ENCODE data around the gene INTS6. TPM values are rescaled to one million over a fixed set of nuclear protein-coding genes. Genes with fewer than 3 reads are reported as not detected.

INTS6 gene
- total and polyA plus RNA-seq, 4 donors: 9.5 to 57.7 (median 21.1) TPM

- H3K9me3 ChIP-seq (ENCODE audit: control insufficient read depth in 4 of 4, insufficient read depth in 3 of 4, low read length in 3 of 4): no peaks in the 10 kb centered on the region
- H3K36me3 ChIP-seq (ENCODE audit: control insufficient read depth in 4 of 4, insufficient read depth in 4 of 4, low read length in 4 of 4): peaks cover 0 to 1% (median 0%) of the 10 kb centered on the region in 4 donors
- ATAC-seq (ENCODE audit: insufficient read depth, low FRiP score) (no peak), DNase-seq (no peak)
- H3K27me3 ChIP-seq (ENCODE audit: control insufficient read depth in 3 of 3, insufficient read depth in 3 of 3, low read length in 2 of 3): no peaks in the 10 kb centered on the region
- 85 to 89% methylated on average over 2 of the region's 2 CpGs for WGBS, 2 donors
- no peak overlapping the region for H3K4me3 ChIP-seq
- TF ChIP-seq CTCF (IDR thresholded peaks at IDR 0.05; ENCODE audit: control extremely low read depth, extremely low read depth): no peak
- peaks cover 0 to 20% (median 9%) of the 10 kb centered on the region in 5 donors for H3K4me1 ChIP-seq (ENCODE audit: control insufficient read depth in 5 of 5, insufficient read depth in 5 of 5, low read length in 5 of 5)
- no peak overlapping the region for H3K27ac ChIP-seq (ENCODE audit: low read depth in 1 of 2, low read length in 1 of 2)
- H3K9ac ChIP-seq (ENCODE audit: insufficient read depth in 1 of 2, low read length in 2 of 2): no peak overlapping the region
Observed at GRCh38 chr13:51355217-51355616, 97.6 kb downstream of the INTS6 start.

GRCh38 chr13:51349016-51349415 lies 103.8 kb downstream of the INTS6 start:
- peaks cover 0 to 13% (median 0%) of the 10 kb centered on the region in 5 donors for H3K4me1 ChIP-seq (ENCODE audit: control insufficient read depth in 5 of 5, insufficient read depth in 5 of 5, low read length in 5 of 5)
- H3K4me3 ChIP-seq: no peak overlapping the region
- H3K27me3 ChIP-seq (ENCODE audit: control insufficient read depth in 3 of 3, insufficient read depth in 3 of 3, low read length in 2 of 3): no peaks in the 10 kb centered on the region
- no peaks in the 10 kb centered on the region for H3K9me3 ChIP-seq (ENCODE audit: control insufficient read depth in 4 of 4, insufficient read depth in 3 of 4, low read length in 3 of 4)
- no peak overlapping the region for H3K9ac ChIP-seq (ENCODE audit: insufficient read depth in 1 of 2, low read length in 2 of 2)
- H3K36me3 ChIP-seq (ENCODE audit: control insufficient read depth in 4 of 4, insufficient read depth in 4 of 4, low read length in 4 of 4): no peaks in the 10 kb centered on the region
- ATAC-seq (ENCODE audit: insufficient read depth, low FRiP score): no peak
- no peak for DNase-seq
- no peak overlapping the region for H3K27ac ChIP-seq (ENCODE audit: low read depth in 1 of 2, low read length in 1 of 2)
- TF ChIP-seq CTCF (IDR thresholded peaks at IDR 0.05; ENCODE audit: control extremely low read depth, extremely low read depth): no peak

GRCh38 chr13:51348069-51348967 lies 104.5 kb downstream of the INTS6 start:
- TF ChIP-seq CTCF (IDR thresholded peaks at IDR 0.05; ENCODE audit: control extremely low read depth, extremely low read depth): no peak
- H3K27ac ChIP-seq (ENCODE audit: low read depth in 1 of 2, low read length in 1 of 2): no peak overlapping the region
- no peak overlapping the region for H3K9ac ChIP-seq (ENCODE audit: insufficient read depth in 1 of 2, low read length in 2 of 2)
- 79 to 82% methylated on average over 10 of the region's 10 CpGs for WGBS, 2 donors
- no peaks in the 10 kb centered on the region for H3K36me3 ChIP-seq (ENCODE audit: control insufficient read depth in 4 of 4, insufficient read depth in 4 of 4, low read length in 4 of 4)
- H3K4me1 ChIP-seq (ENCODE audit: control insufficient read depth in 5 of 5, insufficient read depth in 5 of 5, low read length in 5 of 5): peaks cover 0 to 13% (median 0%) of the 10 kb centered on the region in 5 donors
- no peaks in the 10 kb centered on the region for H3K27me3 ChIP-seq (ENCODE audit: control insufficient read depth in 3 of 3, insufficient read depth in 3 of 3, low read length in 2 of 3)
- DNase-seq (peak in 1 of 3 donors; percentile 47), ATAC-seq (ENCODE audit: insufficient read depth, low FRiP score) (no peak)
- H3K4me3 ChIP-seq: no peak overlapping the region
- no peaks in the 10 kb centered on the region for H3K9me3 ChIP-seq (ENCODE audit: control insufficient read depth in 4 of 4, insufficient read depth in 3 of 4, low read length in 3 of 4)

Measured in lung (tissue), 12 donors.